Activated naive CD8-positive, alpha-beta T cell treated with anti-CD3 and anti-CD28 coated beads, Interleukin-2, amount 50 U/mL, for 16 hours (primary cell): ENCODE data around the gene LMAN2.
"Not testable (repeated sequence)": the region's sequence is repeated elsewhere in the genome, so short reads cannot be mapped to it uniquely, and the experiment has no call there.

Experiments used
- DNase-seq: peaks from one replicate; pipeline ENCODE4 v3.0.0-alpha.2; 2020; ENCODE audit warnings: low read depth, low spot score

Gene LMAN2

DNA sequence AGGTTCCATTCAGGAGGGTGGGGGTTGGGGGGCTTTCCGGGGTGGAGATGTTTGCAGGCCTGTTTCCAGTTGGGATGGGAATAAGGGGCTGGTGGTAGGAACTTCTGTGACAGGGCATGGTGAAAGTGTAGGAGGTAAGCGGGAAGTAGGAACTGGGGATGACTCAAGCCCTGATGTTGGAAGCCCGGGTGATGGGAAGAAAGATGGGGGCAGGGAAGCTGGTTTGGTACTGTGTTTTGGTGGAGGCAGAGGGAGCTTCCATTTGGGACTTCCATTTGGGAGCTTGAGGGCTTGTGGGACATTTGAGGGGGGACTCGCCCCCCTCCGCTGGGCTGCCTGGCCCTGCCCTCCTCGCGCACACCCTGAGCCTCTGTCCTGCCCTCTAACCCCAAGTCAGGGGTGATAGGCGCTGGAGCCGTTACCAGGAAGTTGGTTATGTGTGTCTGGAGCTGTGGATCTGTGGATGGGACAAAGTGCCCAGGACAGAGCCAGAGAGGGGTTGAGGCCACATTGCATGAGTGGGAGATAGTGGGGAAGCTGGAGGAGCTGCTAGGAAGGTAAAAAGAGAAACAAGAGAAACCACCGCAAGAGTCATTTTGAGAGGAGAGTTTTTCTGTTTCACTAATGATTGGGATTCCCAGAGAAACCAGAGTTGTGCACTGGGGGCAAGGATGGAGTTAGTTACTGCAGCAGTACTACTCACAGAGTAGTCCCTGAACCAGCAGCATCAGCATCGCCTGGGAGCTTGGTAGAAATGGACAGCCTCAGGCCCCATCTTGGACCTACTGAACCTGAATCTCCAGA lies 12.9 kb upstream of the LMAN2 start:
- DNase-seq = no peak

DNA sequence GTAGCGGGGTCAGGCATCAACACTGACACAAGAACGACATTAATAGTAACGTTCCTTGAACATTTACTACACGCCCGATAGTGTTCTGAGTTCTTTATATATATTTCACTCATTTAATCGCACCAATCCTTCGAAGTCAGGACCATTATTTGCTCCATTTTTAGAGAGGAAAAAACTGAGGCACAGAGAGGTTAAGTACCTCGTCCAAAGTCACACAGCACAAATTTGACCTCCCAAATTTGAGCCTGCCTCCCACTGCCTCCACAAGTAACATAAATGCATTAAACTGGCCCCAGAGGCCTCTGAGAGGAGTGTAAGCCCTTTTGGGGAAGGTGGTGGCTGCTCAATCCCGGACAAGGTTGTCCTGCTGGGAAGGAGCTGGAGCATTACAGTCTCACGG lies 12.1 kb upstream of the LMAN2 start:
- no peak for DNase-seq

DNA sequence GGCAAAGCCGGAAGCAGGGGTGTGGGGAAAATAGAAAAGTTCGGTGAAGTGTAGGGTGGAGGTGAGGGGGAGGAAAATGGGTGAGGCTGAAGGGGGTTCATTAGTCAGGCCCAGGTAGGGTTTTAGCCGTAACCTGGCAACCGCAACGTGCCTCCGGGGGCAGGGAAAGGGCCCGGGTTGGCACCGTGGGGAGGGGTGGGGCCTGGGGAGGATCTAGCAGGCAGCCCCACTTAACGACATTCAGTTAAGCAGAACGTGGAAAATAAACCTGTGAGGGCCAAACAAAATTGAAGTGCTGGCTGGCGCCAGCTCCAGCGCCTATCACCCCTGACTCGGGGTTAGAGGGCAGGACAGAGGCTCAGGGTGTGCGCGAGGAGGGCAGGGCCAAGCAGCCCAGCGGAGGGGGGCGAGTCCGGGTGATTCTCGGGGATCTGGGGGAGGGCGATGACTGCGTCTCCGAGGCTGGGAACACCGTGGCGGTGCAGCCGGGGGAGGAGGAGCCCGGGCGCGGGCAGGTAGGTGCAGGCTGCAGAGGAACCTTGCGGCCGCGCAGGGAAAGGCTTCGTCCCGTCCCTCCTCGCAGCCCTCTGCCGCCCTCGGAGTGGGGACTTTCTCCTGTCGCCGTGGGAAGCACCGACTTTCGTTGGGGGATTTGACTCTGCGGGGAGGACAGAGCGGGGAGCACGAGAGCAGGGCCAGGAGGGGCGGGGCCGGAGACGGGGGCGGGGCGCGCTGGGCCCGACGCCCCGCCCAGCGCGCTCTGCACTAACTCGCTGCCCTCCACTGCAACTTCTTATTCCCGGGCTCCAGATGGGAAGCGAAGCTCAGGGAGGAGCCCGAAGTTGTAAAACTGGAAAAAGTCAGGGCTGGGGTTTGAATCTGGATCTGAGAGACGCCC lies 11.4 kb upstream of the LMAN2 start:
- DNase-seq = no peak

DNA sequence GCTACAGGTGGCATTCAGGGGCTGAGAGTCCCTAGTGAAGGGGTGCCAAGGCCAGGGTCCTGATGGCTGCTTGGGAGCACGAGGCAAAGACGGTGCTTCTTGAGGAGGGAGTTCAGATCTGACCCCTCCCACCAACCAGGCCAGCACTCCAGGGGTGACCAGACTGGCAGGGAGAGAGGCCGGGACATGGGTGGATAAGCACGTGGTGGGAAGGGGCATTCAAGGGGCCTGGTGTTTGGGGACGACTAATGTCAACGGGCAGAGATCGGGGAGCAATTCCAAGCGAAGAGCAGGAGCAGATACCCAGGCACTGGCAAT lies 10.8 kb upstream of the LMAN2 start:
- DNase-seq = no peak

DNA sequence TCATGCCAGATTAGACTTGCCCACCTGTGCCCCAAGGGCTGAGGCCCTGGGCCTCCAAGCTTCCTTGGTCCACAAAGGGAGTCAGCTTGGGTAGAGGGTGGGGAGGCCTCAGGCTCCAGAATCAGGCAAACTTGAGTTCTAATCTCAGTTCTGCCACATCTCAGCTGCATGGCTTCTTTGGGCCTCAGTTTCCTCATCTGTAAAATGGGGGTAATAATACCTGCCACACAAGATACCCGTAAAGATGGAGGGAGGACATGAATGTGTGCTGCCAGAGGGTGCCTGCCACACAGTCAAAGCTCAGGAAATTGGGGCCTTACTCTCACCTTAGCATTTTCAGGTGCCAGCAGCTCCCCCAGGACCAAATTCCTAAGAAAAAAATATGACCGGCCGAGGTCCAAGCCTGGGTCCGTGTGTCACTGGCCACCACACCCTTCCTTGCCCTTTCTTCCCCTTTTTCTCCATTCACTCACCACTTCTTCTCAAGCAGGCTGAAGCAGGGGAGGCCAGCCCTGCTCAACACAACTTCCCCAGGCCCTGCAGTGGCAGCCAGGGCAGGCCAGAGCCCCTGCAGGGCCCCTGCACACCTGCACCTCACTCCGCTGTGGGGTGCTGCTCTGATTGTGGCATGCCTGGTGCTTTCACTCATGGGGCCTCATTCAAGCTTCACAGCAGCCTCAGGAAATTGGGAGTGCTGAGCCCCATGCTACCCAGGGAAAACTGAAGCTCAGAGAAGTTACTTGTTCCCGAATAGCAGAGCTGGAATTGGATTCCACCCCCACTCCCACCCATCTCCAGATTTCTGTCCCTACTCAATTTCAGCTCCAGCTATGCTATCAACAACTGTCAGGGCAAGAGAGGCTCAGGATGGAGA lies 10.2 kb upstream of the LMAN2 start:
- no peak for DNase-seq

DNA sequence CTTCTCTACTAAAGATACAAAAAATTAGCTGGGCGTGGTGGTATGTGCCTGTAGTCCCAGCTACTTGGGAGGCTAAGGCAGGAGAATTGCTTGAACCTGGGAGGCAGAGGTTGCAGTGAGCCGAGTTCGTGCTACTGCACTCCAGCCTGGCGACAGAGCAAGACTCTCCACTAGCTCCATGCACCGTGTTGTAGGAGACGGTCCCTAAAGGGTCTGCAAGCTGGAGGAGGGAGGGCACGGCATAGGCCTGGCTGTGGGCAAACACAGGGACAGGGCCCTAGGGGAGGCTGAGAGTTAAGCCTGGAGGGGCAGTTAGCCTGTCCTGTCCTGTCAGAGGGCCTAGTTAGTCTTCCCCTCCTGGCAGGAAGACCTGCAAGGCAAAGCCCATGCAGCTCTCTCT lies 9.3 kb upstream of the LMAN2 start:
- DNase-seq = not testable (repeated sequence)

DNA sequence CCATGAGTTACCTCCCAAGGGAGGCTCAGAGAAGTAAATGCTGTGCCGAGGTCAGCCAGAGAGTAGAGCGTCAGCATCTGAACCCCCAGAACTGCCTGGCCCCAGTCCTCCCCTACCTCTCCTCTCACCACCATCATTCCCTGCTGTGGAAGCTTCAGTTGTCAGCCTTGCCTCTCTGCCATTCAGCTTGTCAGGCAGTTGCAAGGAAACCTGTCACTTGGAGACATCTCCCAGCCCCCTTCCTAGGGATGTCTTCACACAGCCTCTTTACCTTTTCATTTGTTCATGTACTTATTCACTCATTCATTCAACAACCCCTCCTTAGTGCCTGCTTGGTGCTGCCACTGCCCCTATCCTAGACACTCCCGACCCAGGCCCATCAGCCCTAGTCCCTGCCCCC lies 8.4 kb upstream of the LMAN2 start:
- no peak for DNase-seq

DNA sequence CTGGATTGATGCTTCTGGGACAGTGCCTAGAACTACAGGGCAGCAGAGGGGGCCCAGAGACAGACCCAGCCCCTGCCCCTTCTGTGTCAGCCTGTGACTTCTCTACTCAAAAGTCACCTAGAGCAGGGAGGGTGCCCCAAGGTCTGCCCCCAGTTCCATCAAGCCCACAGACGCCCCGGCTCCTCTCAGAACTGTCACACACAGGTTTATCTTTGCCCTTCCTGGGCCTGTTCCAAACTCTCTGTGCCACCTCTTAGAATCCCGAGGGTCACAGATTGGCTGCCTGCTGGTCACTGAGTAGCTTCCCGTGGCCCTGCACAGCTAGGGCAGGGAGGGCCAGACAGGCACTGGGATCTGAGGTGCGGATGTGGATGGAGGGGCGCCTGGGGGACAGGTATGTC lies 8.0 kb upstream of the LMAN2 start:
- no peak for DNase-seq

DNA sequence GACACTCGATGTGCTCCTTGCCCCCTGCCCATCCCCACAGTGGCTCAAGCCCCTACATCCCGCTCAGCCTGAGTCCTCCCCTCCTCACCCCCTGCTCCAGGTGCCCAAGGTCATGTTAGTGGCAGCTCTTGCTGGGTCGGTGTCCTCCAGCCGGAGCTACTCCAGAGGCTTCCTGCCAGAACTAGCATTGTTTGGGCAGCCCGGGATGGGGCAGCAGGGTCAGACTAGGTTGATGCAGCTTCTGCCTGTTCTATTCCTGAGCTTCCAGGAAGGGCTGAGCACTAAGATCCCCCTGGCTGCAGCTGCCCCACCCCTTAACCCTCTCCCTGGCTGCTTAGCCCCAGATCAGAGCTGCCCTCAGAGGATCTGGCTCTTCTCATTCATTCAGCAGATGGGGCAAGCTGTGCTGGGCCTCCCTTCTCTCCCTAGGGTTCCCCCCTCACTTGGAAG lies 6.9 kb upstream of the LMAN2 start:
- DNase-seq = no peak

DNA sequence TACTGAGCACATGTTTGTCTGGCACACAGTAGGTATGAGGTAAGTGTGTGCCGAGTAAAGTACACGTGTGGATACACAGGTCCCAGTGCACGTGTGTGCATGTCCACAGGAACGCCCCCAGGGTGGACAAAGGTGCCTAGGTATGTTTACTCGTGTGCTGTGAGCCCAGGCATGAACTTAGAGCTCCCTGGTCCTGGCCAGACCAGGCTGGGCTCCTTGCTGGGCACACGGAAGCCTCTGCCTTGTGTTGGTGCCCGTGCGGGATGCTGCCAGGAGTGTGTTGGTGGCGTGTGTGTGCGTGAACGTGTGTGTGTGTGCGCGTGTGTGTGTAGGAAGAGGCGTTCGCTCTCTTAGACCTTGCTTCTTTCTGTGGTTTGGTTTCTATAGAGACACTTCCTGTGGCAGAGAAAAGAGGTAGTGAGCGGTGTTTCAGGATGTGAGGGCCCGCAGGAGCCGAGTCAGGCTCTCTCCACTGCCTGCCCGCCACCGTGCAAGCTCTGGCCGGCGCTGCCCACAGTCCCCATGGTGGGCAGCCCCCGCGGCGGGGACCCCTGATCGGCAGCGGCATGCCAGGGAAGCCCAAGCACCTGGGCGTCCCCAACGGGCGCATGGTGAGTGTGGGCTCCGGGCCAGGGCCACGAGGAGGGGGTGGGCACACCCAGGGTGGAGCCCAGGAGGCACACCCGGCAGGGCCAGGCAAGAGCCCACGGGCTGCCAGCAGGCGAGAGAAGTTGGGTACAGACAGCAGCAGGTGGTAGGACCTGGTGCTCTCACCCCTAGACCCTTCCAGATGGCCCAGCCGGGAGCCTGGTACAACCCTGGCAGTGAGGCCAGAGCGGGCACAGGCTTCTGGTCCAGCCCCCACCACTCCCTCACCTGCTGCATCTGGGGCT lies 6.2 kb upstream of the LMAN2 start, which contains the start of gene RGS14:
Gene RGS14 (plus strand): TSS at position 466 of the 893 bp plus-strand sequence. CDS start 101 bp downstream, at position 567.
- peak; percentile 27 for DNase-seq

DNA sequence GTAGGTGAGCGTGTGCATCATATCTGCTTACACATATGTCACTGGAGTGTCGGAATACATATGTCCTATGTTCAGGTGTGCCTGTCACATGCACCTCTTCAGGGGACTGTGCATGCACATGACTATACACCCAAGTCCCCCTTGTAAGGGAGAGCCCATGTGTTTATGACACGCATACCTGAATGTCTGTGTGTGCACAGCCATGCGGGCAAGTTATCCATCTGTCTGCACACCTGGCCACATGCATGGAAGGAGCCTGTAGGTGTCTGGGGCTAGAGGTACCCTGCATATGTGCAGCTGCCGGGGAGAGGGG lies 5.6 kb upstream of the LMAN2 start:
- no peak for DNase-seq

DNA sequence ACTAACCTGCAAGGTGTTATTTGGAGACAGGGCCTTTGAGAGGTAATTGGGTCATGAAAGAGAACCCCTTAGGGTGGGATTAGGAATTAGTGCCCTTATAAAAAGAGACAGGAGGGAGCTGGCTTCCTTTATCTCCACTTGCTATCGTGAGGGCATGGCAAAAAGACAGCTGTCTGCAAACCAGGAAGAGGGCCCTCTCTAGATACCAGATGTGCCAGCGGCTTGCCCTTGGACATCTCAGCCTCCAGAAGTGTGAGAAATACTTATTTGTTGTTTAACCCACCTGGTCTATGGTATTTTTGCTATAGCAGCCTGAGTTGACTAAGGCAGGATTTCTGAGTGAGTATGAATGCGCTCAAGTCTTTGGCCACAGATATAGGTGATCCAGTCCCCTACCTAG lies 5.3 kb upstream of the LMAN2 start:
- no peak for DNase-seq

DNA sequence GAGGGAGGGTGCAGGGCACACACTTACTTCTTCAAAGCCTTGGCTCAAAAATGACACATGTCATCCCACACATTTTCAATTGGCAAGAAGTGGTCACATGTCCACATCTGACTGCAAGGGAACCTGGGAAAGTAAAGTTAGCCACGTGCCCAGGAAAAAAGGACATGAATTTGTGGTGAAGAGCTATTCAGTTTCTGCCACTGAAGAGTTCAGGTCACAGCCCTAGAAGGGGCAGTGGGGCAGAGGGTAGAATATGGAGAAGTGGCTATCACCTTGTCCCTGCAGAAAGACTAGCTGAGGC lies 4.3 kb upstream of the LMAN2 start:
- no peak for DNase-seq

DNA sequence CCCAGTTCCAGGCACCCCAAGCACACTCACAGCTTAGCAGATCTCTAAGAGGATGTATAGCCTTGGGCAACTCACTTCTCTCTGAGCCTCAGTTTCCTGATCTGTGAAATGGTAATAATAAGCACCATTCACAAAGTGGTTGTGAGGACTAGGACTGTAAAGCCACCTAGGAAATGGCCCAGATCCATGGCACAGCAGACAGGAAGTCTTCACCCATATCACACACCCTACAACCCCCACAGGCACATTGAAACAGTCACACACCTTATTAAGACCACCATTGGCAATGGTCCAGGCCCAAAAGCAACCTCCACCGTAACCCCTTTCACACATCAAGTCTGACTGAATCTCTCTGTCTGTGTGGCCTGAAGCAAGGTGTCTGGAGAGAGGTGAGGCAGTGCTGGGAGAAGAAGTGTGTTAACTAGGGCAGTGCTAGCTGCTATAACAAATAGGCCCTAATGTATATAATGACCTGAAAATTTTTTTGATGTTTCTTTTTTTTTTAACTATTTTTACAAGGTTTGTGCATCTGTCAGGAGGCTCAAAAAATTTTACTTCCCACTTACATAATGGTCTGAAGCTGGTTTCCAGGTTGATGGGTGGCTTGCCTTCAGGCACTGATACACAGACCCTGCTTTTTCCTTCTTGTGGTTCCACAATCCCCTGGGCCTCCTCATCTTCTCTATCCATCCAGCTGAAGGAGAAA lies 3.8 kb upstream of the LMAN2 start:
- DNase-seq = no peak

DNA sequence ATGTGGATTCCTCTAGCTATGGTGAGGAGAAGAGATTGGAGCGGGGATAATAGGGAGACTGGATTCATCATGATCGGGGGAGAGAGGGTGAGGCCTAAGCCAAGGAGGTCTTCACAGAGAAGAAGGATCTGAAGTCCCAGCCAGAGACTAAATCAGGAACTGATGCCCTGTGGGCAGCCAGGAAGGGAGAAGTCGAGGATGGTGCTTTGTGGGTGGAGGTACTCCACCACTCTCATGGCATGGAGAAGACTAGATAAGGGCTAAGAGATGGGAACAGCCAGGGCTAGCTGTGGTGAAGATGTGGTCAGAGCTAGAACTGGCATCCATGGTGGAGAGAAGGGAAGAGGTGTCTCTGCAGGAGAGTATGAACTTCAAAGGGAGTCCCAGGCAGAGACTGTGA lies 3.2 kb upstream of the LMAN2 start:
- DNase-seq = no peak

DNA sequence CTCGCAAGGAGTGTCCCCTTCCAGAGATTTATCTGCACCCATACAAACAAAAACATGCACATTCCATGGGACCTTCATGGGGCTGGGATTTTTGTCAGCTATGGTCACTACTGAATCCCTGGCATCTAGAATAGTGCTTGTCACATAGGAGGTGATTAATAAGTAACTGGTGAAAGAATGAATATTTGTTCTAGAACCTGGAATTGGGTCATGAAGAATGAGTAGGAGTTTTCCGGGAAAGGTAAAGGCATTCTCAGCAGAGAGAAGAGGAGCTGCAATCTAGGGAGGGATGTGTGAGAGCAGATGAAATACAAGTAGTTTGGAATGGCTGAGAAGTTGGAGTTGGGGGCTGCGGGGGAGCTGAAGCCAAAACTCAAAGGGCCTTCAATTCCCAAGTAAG lies 2.8 kb upstream of the LMAN2 start:
- DNase-seq = no peak

DNA sequence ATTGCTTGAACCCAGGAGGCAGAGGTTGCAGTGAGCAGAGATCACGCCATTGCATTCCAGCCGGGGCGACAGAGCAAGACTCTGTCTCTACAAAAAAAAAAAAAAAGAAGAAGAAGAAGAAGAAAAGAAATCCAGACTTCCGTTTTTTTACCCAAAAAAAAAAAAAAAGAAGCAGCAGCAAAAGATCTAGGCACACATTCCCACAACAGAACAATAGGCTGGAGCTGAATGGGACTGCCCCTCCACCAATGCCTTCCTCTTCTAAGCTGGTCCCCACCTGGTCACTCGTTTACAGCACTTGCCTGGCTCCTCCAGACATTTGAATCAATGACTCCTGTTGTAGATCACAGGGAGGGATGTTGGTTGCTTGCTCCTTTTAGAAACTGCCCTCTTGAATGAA lies 1.6 kb upstream of the LMAN2 start:
- no peak for DNase-seq

DNA sequence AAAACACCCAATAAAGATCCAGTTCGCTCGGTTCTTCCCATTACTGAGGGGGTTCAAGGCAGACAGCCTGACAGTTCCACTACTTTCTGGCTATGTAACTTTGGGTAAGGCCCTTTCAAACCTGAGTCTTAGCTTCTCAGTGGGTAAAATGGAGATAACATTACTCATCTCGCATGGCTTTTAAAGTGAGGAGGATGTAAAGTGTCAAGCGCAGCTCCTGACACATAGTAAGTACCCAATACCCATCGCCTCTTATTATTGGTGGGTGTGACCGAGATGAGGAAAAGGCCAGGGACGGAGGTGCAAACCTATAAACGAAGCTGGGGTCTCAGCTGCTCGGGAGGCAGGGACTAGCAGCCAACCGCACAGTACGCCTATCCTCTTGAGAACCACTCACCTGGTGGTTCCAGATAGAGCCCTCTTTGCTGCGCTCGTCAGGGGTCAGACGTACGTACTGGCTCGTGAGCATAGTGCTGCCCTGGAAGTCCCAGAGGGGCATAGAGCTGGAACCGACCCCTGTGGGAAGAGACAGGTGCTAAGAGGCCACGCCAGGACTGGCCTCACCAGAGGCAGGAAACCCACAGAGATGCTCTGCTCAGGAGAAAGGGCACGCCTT lies 584 bp downstream of the LMAN2 start:
- no peak for DNase-seq

DNA sequence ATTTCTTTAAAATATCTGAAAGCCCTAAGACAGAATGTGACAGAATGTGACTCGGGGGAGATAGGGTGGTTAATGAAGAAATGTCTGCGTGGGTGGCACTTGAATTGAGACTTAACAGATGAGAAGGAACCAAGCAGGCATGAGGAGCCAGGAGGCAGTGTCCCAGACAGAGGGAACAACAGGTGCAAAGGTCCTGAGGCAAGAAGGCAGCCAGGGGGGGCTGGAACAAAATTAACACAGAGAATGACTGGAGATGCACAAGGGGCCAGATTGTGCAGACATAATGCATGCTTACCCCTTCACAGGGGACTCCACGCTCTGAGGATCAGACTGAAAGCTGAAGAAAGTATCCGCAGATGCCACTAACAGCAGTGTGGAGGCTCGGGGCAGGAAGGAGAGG lies 1.7 kb downstream of the LMAN2 start:
- no peak for DNase-seq

DNA sequence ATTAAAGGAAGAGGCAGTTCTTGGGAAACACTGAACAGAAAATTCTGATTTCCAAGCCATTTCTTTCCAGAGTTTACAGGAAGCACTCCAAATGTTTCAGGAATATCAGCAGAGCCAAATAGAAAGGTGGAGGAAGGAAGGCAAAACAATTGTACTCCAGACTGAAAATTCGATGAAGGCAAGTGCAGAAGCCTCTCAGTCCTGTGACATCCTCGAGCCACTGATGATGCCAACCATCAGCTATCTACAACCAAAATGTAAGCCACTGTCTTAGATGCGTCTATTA lies 2.2 kb downstream of the LMAN2 start:
- no peak for DNase-seq

DNA sequence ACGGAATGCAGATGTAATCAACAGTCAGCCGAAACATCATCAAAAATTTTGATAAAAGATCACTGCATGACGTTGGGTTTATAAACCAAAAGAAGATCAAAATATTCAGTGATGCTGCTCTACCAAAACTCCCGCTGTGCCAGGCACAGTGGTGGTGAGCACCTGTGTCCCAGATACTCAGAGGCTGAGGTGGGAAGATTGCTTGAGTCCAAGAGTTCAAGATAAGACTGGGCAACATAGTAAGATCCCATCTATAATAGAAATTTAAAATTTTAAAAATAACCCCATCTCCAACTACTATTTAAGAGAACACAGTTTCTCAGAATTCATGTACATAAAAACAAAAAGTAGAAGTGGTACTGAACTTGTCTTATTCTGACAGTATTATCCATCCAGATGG lies 3.8 kb downstream of the LMAN2 start:
- DNase-seq = no peak
